Endothelial cell (in vitro differentiated cells): ENCODE measurements around the gene APCDD1. TPM values are rescaled to one million over a fixed set of nuclear protein-coding genes. Genes with fewer than 3 reads are reported as not detected.
"Not testable (repeated sequence)": the region's sequence is repeated elsewhere in the genome, so short reads cannot be mapped to it uniquely, and the experiment has no call there.

ENCODE experiments used
- DNase-seq: peaks from one replicate; pipeline ENCODE4 v3.0.0; 2021; ENCODE audit warnings: low spot score
- H3K27ac Mint-ChIP-seq: one replicate; pipeline ENCODE4 v1.8.0; 2021; ENCODE audit warnings: mixed read lengths, inconsistent platforms; ENCODE audit not compliant: unreplicated experiment
- H3K27me3 Mint-ChIP-seq: one replicate; pipeline ENCODE4 v1.8.0; 2021; ENCODE audit warnings: mild to moderate bottlenecking, moderate library complexity, mixed read lengths, inconsistent platforms; ENCODE audit not compliant: unreplicated experiment
- H3K36me3 Mint-ChIP-seq: one replicate; pipeline ENCODE4 v1.8.0; 2021; ENCODE audit warnings: mild to moderate bottlenecking, low read depth, mixed read lengths, inconsistent platforms; ENCODE audit not compliant: unreplicated experiment
- H3K4me1 Mint-ChIP-seq: one replicate; pipeline ENCODE4 v1.8.0; 2021; ENCODE audit warnings: mild to moderate bottlenecking, mixed read lengths, inconsistent platforms; ENCODE audit not compliant: unreplicated experiment
- H3K4me3 Mint-ChIP-seq: one replicate; pipeline ENCODE4 v1.8.0; 2021; ENCODE audit warnings: mild to moderate bottlenecking, mixed read lengths, inconsistent platforms; ENCODE audit not compliant: unreplicated experiment
- H3K9me3 Mint-ChIP-seq: one replicate; pipeline ENCODE4 v1.8.0; 2021; ENCODE audit warnings: mixed read lengths, inconsistent platforms; ENCODE audit not compliant: unreplicated experiment
- total RNA-seq: library from RNA; stranded (reverse); fragmentation: NEBNext Ultra II Directional; extraction: Animal tissue kit (Norgen Biotek cat#: 25700); gene quantifications from one replicate; pipeline ENCODE4 v1.2.1, GENCODE V29; 2021; ENCODE audit not compliant: unreplicated experiment
- TF ChIP-seq, protein P1 (sequence below): fragments of 200-600 bp; sonication (generic); IDR thresholded peaks from one replicate; pipeline ENCODE4 v1.5.0; 2021; ENCODE audit warnings: antibody characterized with exemption; ENCODE audit not compliant: unreplicated experiment

APCDD1 gene
- total RNA-seq, 1 donor from 2014 or later, result 3.1 TPM

DNA sequence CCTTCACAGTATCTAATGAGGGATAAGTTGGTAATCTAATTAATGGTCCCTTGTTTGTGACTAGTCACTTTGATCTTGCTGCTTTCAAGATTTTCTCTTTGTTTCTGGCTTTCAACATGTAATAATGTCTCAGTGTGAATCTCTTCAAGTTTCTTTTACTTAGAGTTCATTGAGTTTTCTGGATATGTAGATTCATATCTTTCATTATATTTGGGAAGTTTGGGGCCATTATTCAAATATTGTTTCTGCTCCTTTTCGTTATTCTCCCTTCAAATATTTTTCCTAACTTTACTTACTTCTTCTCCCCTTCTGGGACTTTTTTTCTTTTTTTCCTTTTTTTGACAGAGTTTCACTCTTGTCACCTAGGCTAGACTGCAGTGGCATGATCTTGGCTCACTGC lies 50.3 kb downstream of the APCDD1 start:
- peaks cover 16% of the 10 kb centered on the region for H3K9me3 Mint-ChIP-seq
- H3K36me3 Mint-ChIP-seq, result no peaks in the 10 kb centered on the region
- DNase-seq, result no peak

DNA sequence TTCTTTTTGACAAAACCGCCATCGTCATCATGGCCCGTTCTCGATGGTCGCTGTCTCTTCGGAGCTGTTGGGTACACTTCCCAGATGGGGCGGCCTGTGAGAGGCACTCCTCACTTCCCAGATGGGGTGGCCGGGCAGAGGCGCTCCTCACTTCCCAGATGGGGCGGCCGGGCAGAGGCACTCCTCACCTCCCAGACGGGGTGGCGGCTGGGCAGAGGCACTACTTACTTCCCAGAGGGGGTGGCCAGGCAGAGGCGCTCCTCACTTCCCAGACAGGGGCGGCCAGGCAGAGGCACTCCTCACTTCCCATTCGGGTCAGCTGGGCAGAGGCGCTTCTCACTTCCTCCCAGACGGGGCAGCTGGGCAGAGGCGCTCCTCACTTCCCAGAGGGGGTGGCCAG lies 51.5 kb downstream of the APCDD1 start:
- H3K9me3 Mint-ChIP-seq, result peaks cover 16% of the 10 kb centered on the region
- not testable (repeated sequence) for H3K27ac Mint-ChIP-seq, H3K36me3 Mint-ChIP-seq, H3K4me1 Mint-ChIP-seq, H3K4me3 Mint-ChIP-seq, DNase-seq, H3K27me3 Mint-ChIP-seq

More for the DNA sequence above, 50.3 kb downstream of the APCDD1 start:
- Mint-ChIP-seq H3K4me3 (no peak overlapping the region), H3K27me3 (no peaks in the 10 kb centered on the region), H3K4me1 (no peaks in the 10 kb centered on the region), H3K27ac (no peak overlapping the region)
- TF ChIP-seq, protein P1, sequence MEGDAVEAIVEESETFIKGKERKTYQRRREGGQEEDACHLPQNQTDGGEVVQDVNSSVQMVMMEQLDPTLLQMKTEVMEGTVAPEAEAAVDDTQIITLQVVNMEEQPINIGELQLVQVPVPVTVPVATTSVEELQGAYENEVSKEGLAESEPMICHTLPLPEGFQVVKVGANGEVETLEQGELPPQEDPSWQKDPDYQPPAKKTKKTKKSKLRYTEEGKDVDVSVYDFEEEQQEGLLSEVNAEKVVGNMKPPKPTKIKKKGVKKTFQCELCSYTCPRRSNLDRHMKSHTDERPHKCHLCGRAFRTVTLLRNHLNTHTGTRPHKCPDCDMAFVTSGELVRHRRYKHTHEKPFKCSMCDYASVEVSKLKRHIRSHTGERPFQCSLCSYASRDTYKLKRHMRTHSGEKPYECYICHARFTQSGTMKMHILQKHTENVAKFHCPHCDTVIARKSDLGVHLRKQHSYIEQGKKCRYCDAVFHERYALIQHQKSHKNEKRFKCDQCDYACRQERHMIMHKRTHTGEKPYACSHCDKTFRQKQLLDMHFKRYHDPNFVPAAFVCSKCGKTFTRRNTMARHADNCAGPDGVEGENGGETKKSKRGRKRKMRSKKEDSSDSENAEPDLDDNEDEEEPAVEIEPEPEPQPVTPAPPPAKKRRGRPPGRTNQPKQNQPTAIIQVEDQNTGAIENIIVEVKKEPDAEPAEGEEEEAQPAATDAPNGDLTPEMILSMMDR, result no peak

GRCh38 chr18:10508591-10508990 lies 54.2 kb downstream of the APCDD1 start:
- no peak overlapping the region for H3K27ac Mint-ChIP-seq
- no peak for DNase-seq
- TF ChIP-seq, protein P1, result no peak
- H3K27me3 Mint-ChIP-seq, result no peaks in the 10 kb centered on the region
- no peak overlapping the region for H3K4me3 Mint-ChIP-seq
- no peaks in the 10 kb centered on the region for H3K36me3 Mint-ChIP-seq
- H3K9me3 Mint-ChIP-seq, result peaks cover 16% of the 10 kb centered on the region
- H3K4me1 Mint-ChIP-seq, result no peaks in the 10 kb centered on the region

DNA sequence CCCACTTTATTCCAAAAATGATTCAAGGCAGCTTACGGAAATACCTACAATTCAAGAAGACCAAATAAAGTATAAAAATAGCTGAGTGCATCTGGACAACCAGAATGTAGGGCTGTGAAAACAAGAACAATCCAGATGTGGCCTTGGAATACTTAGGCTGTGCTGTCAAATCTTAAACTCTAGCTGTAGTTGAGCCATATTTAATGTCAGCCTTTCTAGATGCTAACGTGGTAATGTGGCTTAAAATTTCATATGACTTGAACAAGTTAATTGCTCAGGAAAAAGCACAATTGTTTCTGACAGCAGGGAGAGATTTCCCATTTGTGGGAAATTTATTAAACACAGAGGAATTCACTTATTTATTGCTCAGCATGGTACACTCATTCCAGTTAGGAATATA lies 56.8 kb downstream of the APCDD1 start:
- H3K4me3 Mint-ChIP-seq, result no peak overlapping the region
- no peak overlapping the region for H3K27ac Mint-ChIP-seq
- no peaks in the 10 kb centered on the region for H3K4me1 Mint-ChIP-seq
- H3K9me3 Mint-ChIP-seq, result peaks cover 16% of the 10 kb centered on the region
- TF ChIP-seq, protein P1, result no peak
- peaks cover 3% of the 10 kb centered on the region for H3K27me3 Mint-ChIP-seq
- no peak for DNase-seq
- no peaks in the 10 kb centered on the region for H3K36me3 Mint-ChIP-seq

DNA sequence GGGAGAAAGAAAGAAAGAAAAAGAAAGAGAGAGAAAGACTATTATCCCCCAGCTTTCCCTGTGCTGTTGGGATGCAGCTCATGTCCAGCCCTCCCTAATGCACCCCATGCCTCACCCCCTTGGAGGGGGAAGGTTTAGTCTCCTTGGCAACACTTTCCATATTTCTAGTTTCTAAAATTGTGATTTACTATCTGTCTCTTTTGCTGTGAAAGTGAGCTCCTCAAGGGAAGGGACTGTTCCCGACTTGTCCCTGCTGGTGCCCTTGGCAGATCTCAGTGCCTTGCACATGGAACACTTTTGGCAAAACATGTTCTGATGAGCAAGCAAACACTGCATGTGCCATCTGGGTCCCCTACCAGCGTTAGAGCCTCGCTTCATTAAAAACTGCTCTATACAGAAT lies 59.6 kb downstream of the APCDD1 start:
- no peak overlapping the region for H3K27ac Mint-ChIP-seq
- H3K4me3 Mint-ChIP-seq, result no peak overlapping the region
- H3K36me3 Mint-ChIP-seq, result no peaks in the 10 kb centered on the region
- TF ChIP-seq, protein P1, result no peak
- no peaks in the 10 kb centered on the region for H3K9me3 Mint-ChIP-seq
- peaks cover 5% of the 10 kb centered on the region for H3K4me1 Mint-ChIP-seq
- no peak for DNase-seq
- H3K27me3 Mint-ChIP-seq, result peaks cover 5% of the 10 kb centered on the region

- no peak for DNase-seq
- TF ChIP-seq, protein P1, result no peak
- Mint-ChIP-seq H3K27ac (no peak overlapping the region), H3K9me3 (no peaks in the 10 kb centered on the region), H3K27me3 (peaks cover 5% of the 10 kb centered on the region), H3K4me1 (peaks cover 9% of the 10 kb centered on the region), H3K36me3 (no peaks in the 10 kb centered on the region), H3K4me3 (no peak overlapping the region)
Measured at GRCh38 chr18:10514601-10515000, 60.2 kb downstream of the APCDD1 start.
